MCF 10A (cell line): ENCODE results near the gene MED27. TPM values are rescaled to one million over a fixed set of nuclear protein-coding genes. Genes with fewer than 3 reads are reported as not detected.

ENCODE experiments used
- BruUV-seq: library from RNA; stranded (reverse); fragments of 400-500 nt; replicated peaks from 2 replicates; lab custom pipeline; 2021; lab: Mats Ljungman, UMichigan
- CTCF ChIA-PET: fragments of 300-600 bp; sonication (Branson Sonifier 250); formaldehyde crosslinking; extraction: SDS; loops from one replicate; lab custom pipeline; 2021; ENCODE audit warnings: antibody characterized with exemption, inconsistent platforms; lab: Yijun Ruan, JAX
- POLR2A ChIA-PET: fragments of 300-600, 350-650 bp; sonication (Branson Sonifier 250); formaldehyde crosslinking; extraction: SDS; loops from one replicate; lab custom pipeline; 2020; ENCODE audit warnings: antibody characterized with exemption, inconsistent platforms; lab: Yijun Ruan, JAX
- DNase-seq: peaks from one replicate; pipeline ENCODE4 v3.0.0-alpha.2; 2018; ENCODE audit not compliant: unreplicated experiment
- H3K27ac Mint-ChIP-seq: one replicate; pipeline ENCODE4 v1.8.0; 2022; ENCODE audit warnings: mild to moderate bottlenecking, low read depth, mixed read lengths; ENCODE audit not compliant: unreplicated experiment
- H3K27me3 Mint-ChIP-seq: one replicate; pipeline ENCODE4 v1.8.0; 2022; ENCODE audit warnings: mixed read lengths; ENCODE audit not compliant: insufficient read depth, unreplicated experiment
- H3K36me3 Mint-ChIP-seq: one replicate; pipeline ENCODE4 v1.8.0; 2022; ENCODE audit warnings: mild to moderate bottlenecking, moderate library complexity, mixed read lengths; ENCODE audit not compliant: insufficient read depth, unreplicated experiment
- H3K4me1 Mint-ChIP-seq: one replicate; pipeline ENCODE4 v1.8.0; 2022; ENCODE audit warnings: mixed read lengths; ENCODE audit not compliant: insufficient read depth, unreplicated experiment
- H3K4me3 Mint-ChIP-seq: one replicate; pipeline ENCODE4 v1.8.0; 2022; ENCODE audit warnings: mild to moderate bottlenecking, moderate library complexity, mixed read lengths; ENCODE audit not compliant: unreplicated experiment
- H3K9me3 Mint-ChIP-seq: one replicate; pipeline ENCODE4 v1.8.0; 2022; ENCODE audit warnings: mixed read lengths; ENCODE audit not compliant: unreplicated experiment
- intact Hi-C: fragments of 100-400 bp; cut with micrococcal nuclease; formaldehyde crosslinking; loops from 2 replicates; pipeline ENCODE4 v1.14.1; 2022
- total RNA-seq: library from RNA; stranded (reverse); gene quantifications from 2 replicates; pipeline ENCODE4 v1.2.3, GENCODE V29; 2022
- TF ChIP-seq, protein P1 (sequence below): fragments of 200-600 bp; IDR thresholded peaks from one replicate; pipeline ENCODE4 v1.8.0; 2022; ENCODE audit warnings: antibody characterized with exemption, mild to moderate bottlenecking; ENCODE audit not compliant: unreplicated experiment

MED27 gene
- total RNA-seq, 1 experiment from 2014 or later: 34.3 TPM

DNA sequence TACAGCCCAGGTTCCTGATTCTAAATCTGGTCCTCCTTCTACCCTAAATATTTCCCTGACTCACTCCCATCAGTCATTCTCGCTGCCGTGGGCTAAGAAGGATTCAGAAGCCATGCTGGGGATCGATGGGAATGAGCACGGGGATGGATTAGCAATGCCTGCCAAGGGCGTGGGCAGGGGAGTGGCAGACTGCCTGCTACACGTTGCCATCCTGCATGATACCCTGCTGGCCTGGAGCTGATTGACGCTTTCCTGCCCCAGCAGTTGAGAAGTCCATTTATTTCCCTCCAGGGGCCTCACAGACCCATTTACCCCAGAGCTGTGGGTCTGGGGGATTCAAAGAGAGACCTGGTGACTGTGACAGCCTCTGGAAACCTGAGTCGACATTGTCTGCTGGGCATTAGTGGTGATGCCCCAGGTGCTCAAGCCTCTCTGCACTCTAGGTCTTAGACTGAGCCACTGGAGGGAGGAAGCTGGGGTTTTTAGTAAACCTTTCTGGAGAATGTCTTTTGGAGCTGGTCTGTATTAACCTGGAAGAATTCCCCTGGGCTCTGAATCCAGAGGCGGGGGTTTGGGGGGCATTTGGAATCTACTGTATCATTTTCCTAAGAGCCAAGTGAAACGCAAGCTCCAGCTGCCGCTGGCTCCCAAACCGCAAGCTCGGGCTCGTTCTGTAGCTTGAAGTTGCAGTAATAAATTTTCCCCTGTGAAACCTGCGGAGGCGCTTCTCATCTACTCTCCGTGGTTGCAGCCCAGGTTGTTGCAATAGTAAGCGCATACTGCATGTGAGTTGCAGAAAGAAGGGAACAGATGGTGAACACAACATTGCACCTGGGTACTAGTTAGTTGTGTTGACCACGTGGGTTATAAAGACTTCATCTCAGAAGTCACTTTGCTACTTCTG, 263.4 kb downstream of the MED27 start:
- H3K4me3 Mint-ChIP-seq: peak overlapping the region; percentile 47
- no peaks in the 10 kb centered on the region for H3K36me3 Mint-ChIP-seq
- TF ChIP-seq, protein P1, sequence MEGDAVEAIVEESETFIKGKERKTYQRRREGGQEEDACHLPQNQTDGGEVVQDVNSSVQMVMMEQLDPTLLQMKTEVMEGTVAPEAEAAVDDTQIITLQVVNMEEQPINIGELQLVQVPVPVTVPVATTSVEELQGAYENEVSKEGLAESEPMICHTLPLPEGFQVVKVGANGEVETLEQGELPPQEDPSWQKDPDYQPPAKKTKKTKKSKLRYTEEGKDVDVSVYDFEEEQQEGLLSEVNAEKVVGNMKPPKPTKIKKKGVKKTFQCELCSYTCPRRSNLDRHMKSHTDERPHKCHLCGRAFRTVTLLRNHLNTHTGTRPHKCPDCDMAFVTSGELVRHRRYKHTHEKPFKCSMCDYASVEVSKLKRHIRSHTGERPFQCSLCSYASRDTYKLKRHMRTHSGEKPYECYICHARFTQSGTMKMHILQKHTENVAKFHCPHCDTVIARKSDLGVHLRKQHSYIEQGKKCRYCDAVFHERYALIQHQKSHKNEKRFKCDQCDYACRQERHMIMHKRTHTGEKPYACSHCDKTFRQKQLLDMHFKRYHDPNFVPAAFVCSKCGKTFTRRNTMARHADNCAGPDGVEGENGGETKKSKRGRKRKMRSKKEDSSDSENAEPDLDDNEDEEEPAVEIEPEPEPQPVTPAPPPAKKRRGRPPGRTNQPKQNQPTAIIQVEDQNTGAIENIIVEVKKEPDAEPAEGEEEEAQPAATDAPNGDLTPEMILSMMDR: no peak
- intact Hi-C loops: no loop called here
- H3K9me3 Mint-ChIP-seq: no peaks in the 10 kb centered on the region
- H3K27ac Mint-ChIP-seq: no peak overlapping the region
- peak; percentile 19 for DNase-seq
- peaks cover 4% of the 10 kb centered on the region for H3K4me1 Mint-ChIP-seq
- H3K27me3 Mint-ChIP-seq: peaks cover 69% of the 10 kb centered on the region
- BruUV-seq: no TSS peak
- POLR2A ChIA-PET: interaction anchor here (1.1 kb wide), 1 partner anchor 10 kb away, joined by 3 read pairs; no protein-coding TSS in a partner anchor
- CTCF ChIA-PET: interaction anchor here (1.1 kb wide), 1 partner anchor 246 kb away, joined by 6 read pairs; no protein-coding TSS in a partner anchor

DNA sequence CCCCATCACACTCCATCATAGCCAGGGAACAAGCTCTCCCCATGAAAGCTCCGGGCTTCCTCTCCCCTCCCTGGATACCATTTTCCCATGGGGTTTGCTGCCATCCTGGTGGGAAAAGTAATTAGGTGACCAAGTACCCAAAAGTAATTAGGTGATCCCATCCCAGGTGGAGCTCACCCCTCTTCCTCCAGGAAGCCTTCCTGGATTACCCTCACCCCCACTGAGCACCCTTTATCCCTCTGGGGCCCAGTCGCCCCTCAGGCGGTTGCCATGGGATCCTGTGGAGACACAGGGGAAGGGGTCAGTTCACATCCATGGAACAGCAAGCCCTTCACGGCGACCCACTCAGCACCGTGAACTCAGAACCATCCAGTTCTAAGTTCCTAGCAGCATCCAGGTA, 265.0 kb downstream of the MED27 start:
- Mint-ChIP-seq H3K27me3 (peaks cover 64% of the 10 kb centered on the region), H3K4me1 (peaks cover 4% of the 10 kb centered on the region), H3K4me3 (no peak overlapping the region), H3K36me3 (no peaks in the 10 kb centered on the region), H3K9me3 (no peaks in the 10 kb centered on the region), H3K27ac (no peak overlapping the region)
- ChIA-PET POLR2A (no interaction called here), CTCF (no interaction called here)
- BruUV-seq: no TSS peak
- no peak for DNase-seq
- TF ChIP-seq, protein P1: no peak
- intact Hi-C loops: loop anchor here (5.0 kb wide), 1 partner anchor 423 kb away; no protein-coding TSS in a partner anchor

- TF ChIP-seq, protein P1: no peak
- Mint-ChIP-seq H3K9me3 (no peaks in the 10 kb centered on the region), H3K4me3 (no peak overlapping the region), H3K4me1 (peaks cover 4% of the 10 kb centered on the region), H3K27me3 (peaks cover 61% of the 10 kb centered on the region), H3K36me3 (no peaks in the 10 kb centered on the region), H3K27ac (no peak overlapping the region)
- POLR2A ChIA-PET: no interaction called here
- no TSS peak for BruUV-seq
- CTCF ChIA-PET: no interaction called here
- DNase-seq: no peak
- intact Hi-C loops: loop anchor here (5.0 kb wide), 1 partner anchor 424 kb away; no protein-coding TSS in a partner anchor
Observed at GRCh38 chr9:131813116-131813515, 266.6 kb downstream of the MED27 start.

DNA sequence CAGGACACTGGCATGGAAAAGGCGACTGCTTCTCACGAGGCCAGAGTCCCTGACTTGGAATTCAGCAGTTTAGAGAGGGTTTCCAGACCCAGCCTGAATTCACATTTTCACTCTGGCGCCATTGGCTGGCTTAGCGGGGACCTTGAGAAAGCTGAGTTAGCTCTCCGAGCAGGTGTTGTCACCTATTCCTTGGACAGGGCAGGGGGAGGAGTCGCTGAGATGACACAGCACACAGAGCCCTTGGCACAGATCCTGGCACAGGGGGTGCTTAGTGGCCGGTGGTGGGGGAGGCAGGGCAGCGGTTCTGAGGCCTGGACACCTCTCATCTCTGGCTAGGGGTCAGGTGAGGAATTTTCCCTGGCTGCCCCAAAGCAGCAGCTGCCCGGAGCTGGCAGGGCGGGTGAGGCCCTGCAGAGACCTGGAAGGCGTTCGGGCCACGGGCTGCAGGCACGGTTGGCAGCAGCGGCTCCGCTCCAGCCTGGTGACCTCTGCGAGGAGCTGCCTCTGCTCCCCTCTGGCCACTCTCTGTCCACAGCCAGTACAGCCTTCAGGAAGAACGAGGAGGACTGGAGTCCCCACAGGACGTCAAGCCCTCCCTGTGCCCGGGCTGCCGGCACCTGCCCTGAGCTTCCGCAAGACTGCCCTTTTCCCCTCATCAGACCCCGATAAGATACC, 267.4 kb downstream of the MED27 start:
- intact Hi-C loops: loop anchor here (5.0 kb wide), 1 partner anchor 425 kb away; no protein-coding TSS in a partner anchor
- BruUV-seq: no TSS peak
- ChIA-PET POLR2A (no interaction called here), CTCF (interaction anchor here (0.6 kb wide), 1 partner anchor 18 kb away, joined by 5 read pairs; no protein-coding TSS in a partner anchor)
- peaks cover 60% of the 10 kb centered on the region for H3K27me3 Mint-ChIP-seq
- H3K4me1 Mint-ChIP-seq: peaks cover 4% of the 10 kb centered on the region
- no peak overlapping the region for H3K27ac Mint-ChIP-seq
- H3K4me3 Mint-ChIP-seq: no peak overlapping the region
- no peaks in the 10 kb centered on the region for H3K9me3 Mint-ChIP-seq
- DNase-seq: no peak
- TF ChIP-seq, protein P1: no peak
- H3K36me3 Mint-ChIP-seq: no peaks in the 10 kb centered on the region
